ENCODE results near the gene DIABLO. TPM values are rescaled to one million over a fixed set of nuclear protein-coding genes. Genes with fewer than 3 reads are reported as not detected.
"Not testable (repeated sequence)": the region's sequence is repeated elsewhere in the genome, so short reads cannot be mapped to it uniquely, and the experiment has no call there.

Gene DIABLO
- total RNA-seq, 1 donor from 2014 or later, result 45.9 TPM

GRCh38 chr12:122190842-122191668 is 34.8 kb downstream of the DIABLO start:
- intact Hi-C loops (cut with micrococcal nuclease), result loop anchor here (1.0 kb wide), 2 partner anchors 60 to 137 kb away; no protein-coding TSS in a partner anchor

DNA sequence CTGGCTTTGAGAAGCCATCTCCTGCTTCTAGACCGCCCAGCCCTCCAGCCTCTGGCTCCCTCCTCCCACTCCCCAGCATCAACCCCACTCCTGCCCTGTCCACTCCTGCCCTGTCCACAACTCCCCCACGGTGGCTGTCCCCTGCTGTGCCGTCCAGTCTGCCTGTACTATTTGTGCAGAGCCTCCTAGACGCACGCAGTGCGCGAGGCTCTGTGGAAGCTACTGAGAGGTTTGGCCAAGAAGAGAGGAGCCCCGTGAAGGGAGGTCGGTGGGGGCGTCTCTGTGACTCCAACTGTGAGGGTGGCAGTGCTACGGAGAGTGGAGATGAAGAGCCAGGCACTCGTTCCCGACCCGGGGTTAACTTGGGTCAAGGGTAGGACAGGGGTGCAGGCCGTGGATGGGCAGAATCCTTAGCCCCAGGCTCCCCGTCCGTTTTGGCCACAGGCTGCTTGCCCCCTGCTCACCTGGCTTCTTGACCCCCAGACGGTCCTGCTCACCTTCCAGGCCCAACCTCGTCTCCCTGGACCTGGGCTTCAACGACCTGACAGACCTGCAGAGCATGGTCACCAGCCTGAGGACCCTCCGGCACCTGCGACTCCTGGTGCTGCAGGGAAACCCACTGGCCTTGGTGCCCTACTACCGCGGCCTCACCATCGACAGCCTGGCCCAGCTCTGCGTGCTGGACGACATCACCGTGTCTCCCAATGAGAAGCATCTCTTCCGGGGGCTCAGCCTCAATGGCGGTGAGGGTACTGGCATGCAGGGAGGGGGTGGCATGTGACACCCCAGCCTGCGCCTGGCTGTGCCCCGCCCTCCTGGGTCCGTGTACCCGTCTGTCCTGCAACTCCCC is 36.0 kb downstream of the DIABLO start:
- intact Hi-C loops (cut with micrococcal nuclease), result no loop called here

- intact Hi-C loops (cut with micrococcal nuclease), result no loop called here
Measured at GRCh38 chr12:122187466-122187865, 38.4 kb downstream of the DIABLO start.

DNA sequence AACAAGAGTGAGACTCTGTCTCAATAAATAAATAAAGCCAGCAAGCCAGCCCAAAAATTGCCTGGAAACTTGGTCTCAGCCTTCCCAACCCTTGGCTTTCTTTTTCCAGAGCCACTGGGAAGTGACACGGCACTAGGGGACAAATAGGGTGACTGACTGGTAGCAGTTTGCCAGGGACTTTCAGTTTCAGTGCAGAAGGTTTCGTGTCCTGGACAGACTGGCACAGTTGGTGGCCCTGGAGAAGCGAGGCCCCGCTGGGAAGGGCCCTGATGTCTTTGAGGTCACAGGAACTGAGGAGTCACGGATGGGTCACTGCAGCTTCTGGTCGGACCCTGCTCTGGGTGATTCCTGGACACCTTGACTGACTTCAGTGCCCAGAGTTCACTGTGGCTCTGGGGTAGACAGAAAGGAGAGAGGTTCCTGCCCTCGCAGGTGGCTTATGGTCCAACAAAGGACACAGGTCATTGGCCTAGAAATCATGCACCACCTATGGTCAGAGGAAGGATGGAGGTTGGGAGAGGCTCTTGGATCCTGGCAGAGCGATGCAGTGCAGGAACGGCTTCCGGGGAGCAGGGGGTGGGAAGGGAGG is 40.3 kb downstream of the DIABLO start:
- intact Hi-C loops (cut with micrococcal nuclease), result no loop called here

GRCh38 chr12:122185079-122185478 is 40.8 kb downstream of the DIABLO start:
- intact Hi-C loops (cut with micrococcal nuclease), result no loop called here

DNA sequence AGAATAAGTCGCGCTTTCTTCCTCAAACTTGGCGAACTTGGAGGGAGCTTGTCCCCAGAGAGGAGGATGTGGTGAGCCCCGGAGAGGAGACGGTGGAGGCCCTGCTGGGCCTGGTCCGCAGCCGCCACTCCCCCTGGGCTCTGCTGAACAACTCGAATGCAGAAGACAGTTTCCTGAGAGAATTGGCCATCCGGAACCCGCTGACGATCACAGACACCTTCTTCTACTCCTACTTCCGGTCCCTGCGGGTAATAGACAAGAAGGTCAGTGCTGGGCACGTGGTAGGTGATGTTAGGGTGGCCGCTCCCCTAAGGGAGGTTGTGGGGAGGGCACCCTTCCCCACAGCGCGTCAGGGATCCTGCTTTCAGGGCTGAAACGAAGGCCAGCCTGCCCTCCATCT is 41.3 kb downstream of the DIABLO start:
- intact Hi-C loops (cut with micrococcal nuclease), result no loop called here

DNA sequence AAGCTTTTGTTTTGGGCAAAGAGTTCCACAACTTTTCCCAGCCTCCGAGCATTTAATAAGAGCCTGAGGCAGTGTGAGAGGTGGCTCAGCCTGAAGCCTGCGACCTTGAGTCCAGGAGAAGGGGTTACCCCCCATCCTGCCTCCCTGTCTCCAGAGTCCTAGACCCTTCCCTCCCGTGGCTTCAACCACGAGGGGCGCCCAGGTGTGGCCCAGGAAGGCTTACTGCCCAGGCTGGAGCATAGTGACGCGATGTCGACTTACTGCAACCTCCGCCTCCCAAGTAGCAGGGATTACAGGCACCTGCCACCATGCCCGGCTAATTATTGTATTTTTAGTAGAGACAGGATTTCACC is 42.3 kb downstream of the DIABLO start:
- intact Hi-C loops (cut with micrococcal nuclease), result no loop called here

DNA sequence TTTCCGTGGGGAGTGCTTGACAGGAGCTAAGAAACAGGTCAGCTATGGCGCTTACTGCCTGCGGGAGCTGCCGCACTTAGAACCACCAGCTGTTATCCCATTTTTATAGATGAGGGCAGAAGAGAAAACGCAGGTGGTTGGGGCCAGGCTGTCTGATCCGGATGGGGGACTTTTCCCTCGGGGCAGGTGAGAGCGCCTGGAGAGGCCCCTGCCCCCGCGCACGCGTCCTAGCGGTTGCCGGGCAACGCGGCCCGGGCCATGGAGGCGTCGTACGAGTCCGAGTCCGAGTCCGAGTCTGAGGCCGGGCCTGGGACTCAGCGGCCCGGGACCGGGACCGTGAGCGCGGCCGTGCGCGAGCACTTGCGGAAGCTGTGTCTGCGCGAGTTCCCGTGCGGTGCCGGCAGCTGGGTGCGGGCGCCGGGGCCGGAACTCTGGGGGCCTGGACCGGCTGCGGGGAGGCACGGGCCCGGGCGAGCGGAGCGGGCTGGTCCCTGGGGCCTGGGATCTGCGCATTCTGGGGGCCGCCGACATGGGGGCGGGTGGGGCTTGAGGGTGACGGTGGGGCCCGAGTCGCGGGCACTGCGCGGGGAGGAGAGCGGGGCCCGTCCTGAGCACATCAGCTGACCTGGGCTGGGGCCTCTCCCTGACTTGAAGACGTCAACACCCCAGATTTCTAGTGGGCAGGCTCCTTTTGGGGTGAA is 42.8 kb downstream of the DIABLO start, which contains the start of gene LRRC43:
Gene LRRC43, plus strand, starts transcription at position 237 of the 701 bp plus-strand sequence. Its CDS starts 22 bp downstream, at position 259.
- intact Hi-C loops (cut with micrococcal nuclease), result no loop called here

DNA sequence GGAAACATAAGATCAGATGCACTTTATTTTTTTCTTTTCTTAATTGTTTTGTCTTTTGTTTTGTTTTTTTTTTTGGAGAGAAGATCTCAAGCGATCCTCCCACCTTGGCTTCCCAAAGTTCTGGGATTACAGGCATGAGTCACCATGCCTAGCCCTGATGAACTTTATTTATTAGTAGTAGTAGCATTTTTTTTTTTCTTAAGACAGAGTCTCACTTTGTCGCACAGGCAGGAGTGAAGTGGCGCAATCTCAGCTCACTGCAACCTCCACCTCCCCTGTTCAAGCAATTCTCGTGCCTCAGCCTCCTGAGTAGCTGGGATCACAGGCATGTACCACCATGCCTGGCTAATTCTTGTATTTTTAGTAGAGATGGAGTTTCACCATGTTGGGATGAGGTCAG is 49.4 kb downstream of the DIABLO start:
- intact Hi-C loops (cut with micrococcal nuclease), result not testable (repeated sequence)

- intact Hi-C loops (cut with micrococcal nuclease), result no loop called here
Measured at GRCh38 chr12:122174155-122174845, 51.6 kb downstream of the DIABLO start, which contains the start of gene IL31. Gene IL31 (minus strand): TSS chr12:122174221. CDS start chr12:122174172, 49 bp downstream.

GRCh38 chr12:122172262-122172939 is 53.5 kb downstream of the DIABLO start:
- intact Hi-C loops (cut with micrococcal nuclease), result no loop called here

DNA sequence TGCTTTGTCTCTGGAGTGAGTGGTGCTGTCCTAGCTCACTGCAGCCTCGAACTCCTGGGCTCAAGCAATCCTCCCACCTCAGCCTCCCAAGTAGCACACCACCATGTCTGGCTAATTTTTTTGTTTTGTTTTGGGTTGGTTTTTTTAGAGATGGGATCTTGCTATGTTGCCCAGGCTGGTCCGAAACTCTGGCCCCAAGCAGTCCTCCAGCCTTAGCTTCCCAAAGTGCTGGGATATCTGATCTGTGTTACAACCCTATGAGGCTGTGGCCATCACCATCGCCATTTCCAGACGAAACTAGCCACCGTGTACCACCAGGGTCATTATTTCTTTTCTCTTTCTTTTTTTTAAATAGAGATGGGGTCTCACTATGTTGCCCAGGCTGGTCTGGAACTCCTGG is 54.5 kb downstream of the DIABLO start:
- intact Hi-C loops (cut with micrococcal nuclease), result no loop called here

- intact Hi-C loops (cut with micrococcal nuclease), result no loop called here
Measured at GRCh38 chr12:122168492-122168891, 57.4 kb downstream of the DIABLO start.

GRCh38 chr12:122167356-122167925 is 58.4 kb downstream of the DIABLO start:
- intact Hi-C loops (cut with micrococcal nuclease), result no loop called here

DNA sequence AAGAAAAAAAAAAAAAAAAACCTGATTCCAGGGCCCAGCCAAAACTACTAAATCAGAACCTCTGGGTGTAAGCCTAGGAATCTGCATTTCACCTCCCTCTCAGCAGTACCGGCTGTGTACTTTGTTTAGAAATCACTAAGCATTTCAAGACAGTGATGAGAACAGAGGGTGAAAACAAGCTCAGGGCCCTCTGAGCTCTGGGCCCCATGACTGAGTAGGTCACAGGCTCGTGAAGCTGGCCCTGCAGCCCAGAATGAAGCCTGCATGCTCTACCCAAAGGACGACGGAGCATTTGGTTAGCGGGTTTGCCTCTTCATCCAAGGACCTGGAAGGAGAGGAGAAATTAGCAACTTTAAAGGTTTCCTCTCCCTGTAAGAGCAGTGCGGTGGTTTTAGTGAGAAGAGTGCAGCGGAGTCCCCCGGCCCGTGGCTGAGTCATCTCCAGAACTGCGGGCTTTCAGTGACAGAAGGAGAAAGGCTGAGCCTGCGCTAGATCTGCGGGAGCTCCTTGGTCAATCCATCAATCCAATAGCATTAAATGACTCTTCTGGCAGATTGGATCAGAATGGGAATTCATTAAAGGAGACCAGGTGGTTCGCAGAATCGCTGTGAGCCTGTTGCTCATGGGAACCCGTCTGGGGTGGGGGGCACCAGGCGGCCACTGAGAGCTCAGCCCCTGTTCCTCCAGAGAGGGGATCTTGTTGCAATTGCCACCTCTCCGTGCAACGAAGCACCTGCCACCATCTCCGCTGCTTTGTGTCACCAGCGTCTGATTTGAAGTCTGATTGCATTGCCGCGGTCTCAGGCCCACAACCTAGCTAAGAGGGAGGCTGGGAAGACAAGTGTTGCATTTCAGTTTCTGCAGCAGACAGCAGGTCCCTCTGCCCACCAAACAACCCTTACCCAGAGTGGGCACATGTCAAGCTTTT is 59.2 kb downstream of the DIABLO start:
- intact Hi-C loops (cut with micrococcal nuclease), result no loop called here

- intact Hi-C loops (cut with micrococcal nuclease), result no loop called here
Measured at GRCh38 chr12:122162976-122163375, 62.9 kb downstream of the DIABLO start.

DNA sequence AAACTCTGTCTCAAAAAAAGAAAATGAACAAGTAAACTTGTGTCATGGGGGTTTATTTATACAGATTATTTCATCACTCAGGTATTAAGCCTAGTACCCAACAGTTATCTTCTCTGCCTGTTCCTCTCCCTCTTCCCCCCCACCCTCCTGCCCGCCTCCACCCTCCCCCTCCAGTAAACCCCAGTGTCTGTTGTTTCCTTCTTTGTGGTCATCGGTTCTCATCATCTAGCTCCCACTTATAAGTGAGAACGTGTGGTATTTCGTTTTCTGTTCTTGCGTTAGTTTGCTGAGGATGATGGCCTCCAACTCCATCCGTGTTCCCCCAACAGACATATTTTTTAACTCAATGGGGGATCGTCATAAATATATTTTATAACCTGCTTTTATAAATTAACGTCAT is 64.2 kb downstream of the DIABLO start:
- intact Hi-C loops (cut with micrococcal nuclease), result no loop called here

DNA sequence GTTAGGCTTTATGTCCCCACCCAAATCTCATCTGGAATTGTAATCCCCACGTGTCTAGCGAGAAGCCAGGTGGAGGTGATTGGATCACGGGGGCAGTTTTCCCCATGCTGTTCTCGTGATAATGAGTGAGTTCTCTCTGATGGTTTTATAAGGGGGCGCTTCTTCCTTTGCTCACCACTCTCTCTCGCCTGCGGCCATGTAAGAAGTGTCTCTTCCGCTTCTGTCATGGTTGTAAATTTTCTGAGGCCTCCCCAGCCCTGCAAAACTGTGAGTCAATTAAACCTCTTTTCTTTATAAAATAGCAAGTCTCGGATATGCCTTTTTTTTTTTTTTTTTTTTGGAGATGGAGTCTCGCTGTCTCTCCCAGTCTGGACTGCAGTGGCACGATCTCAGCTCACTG is 65.1 kb downstream of the DIABLO start:
- intact Hi-C loops (cut with micrococcal nuclease), result no loop called here

- intact Hi-C loops (cut with micrococcal nuclease), result no loop called here
Measured at GRCh38 chr12:122159882-122160281, 66.0 kb downstream of the DIABLO start.
